HCT116 (cell line): Measurements from ENCODE around the gene MFSD6.

Experiments
- CEBPB ChIP-seq: IDR thresholded peaks from 2 replicates; pipeline ENCODE4 v1.6.1; 2012; ENCODE audit warnings: low read depth
- EGR1 ChIP-seq: IDR thresholded peaks from 2 replicates; pipeline ENCODE4 v1.6.1; 2012; ENCODE audit warnings: low read depth
- EZH2 ChIP-seq: fragments of 200-600 bp; sonication (generic); IDR thresholded peaks from 2 replicates; pipeline ENCODE4 v1.6.1; 2017; ENCODE audit warnings: antibody characterized with exemption, mixed run types
- FOSL1 ChIP-seq: IDR thresholded peaks from 2 replicates; pipeline ENCODE4 v1.6.1; 2012; ENCODE audit warnings: low read depth
- POLR2A ChIP-seq: IDR thresholded peaks from 2 replicates; pipeline ENCODE4 v1.7.0; 2011; ENCODE audit warnings: borderline replicate concordance; ENCODE audit not compliant: insufficient read depth, insufficient read length; ENCODE audit errors: extremely low read depth
- POLR2AphosphoS5 ChIP-seq: IDR thresholded peaks from 2 replicates; pipeline ENCODE4 v1.6.1; 2011; ENCODE audit warnings: mild to moderate bottlenecking, low read depth, low read length, moderate library complexity
- RAD21 ChIP-seq: IDR thresholded peaks from 2 replicates; pipeline ENCODE4 v1.6.1; 2012; ENCODE audit warnings: low read depth, mild to moderate bottlenecking
- SP1 ChIP-seq: IDR thresholded peaks from 2 replicates; pipeline ENCODE4 v1.6.1; 2012; ENCODE audit warnings: low read depth
- SRF ChIP-seq: IDR thresholded peaks from 2 replicates; pipeline ENCODE4 v1.6.1; 2012; ENCODE audit warnings: low read depth
- TCF7L2 ChIP-seq: IDR thresholded peaks from 2 replicates; pipeline ENCODE4 v1.7.0; 2011; ENCODE audit warnings: borderline replicate concordance, inconsistent platforms; ENCODE audit not compliant: insufficient read depth, insufficient read length; ENCODE audit errors: extremely low read depth
- YY1 ChIP-seq: IDR thresholded peaks from 2 replicates; pipeline ENCODE4 v1.6.1; 2011; ENCODE audit warnings: low read length, low read depth, moderate library complexity, mild to moderate bottlenecking; ENCODE audit not compliant: insufficient replicate concordance; ENCODE audit errors: extremely low read depth
- ZNF274 ChIP-seq: fragments of 200-500 bp; sonication (Bioruptor generic); IDR thresholded peaks from 2 replicates; pipeline ENCODE4 v1.6.1; 2014; ENCODE audit warnings: mild to moderate bottlenecking, low read depth, low read length, inconsistent platforms
- TF ChIP-seq, protein P1 (sequence below), 3 experiments: fragments of 200-600 bp in 1 of 3; sonication (generic) in 1 of 3; IDR thresholded peaks in 2 of 3; conservative IDR thresholded peaks in 1 of 3; 2 replicates each; pipeline ENCODE4 v1.5.1; 2012 to 2017; ENCODE audit warnings: low read depth in 2 of 3, low read length in 2 of 3, antibody characterized with exemption in 1 of 3, borderline replicate concordance in 1 of 3, control low read depth in 1 of 3, mild to moderate bottlenecking in 1 of 3, mixed read lengths in 1 of 3, mixed run types in 1 of 3, moderate library complexity in 1 of 3; ENCODE audit not compliant: insufficient read depth in 1 of 3
- TF ChIP-seq, protein P2 (sequence below): IDR thresholded peaks from 2 replicates; pipeline ENCODE4 v1.6.1; 2012; ENCODE audit warnings: low read depth

DNA sequence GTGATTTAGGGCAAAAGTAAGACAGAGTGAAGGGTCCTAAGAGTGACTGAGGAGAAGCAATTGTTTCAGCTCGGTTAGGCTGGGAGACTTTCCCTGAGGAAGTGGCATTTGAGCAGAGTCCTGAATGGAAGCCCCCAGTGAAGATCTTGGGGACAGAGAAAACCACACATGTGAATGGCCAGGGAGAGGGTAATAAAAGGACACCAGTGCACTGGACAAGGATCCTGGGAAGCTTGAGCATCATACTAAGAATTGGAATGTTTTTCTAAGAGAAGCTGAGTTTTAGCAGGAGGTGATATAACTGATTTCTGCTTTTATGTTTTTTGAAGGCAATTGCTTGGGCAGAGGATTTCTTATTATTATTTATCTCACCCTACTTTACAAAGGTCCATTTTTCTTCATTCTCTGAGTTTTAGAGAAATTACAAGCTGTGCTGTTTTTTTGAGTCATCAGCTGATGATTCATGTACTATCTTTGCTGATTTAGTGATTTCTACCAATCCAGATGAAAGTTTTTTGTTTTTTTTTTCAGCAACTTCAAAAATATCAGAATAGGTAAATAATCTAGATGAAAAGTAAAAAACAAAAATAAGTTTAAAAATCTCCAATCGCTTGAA, 43.5 kb downstream of the MFSD6 start:
- TF ChIP-seq, protein P1, sequence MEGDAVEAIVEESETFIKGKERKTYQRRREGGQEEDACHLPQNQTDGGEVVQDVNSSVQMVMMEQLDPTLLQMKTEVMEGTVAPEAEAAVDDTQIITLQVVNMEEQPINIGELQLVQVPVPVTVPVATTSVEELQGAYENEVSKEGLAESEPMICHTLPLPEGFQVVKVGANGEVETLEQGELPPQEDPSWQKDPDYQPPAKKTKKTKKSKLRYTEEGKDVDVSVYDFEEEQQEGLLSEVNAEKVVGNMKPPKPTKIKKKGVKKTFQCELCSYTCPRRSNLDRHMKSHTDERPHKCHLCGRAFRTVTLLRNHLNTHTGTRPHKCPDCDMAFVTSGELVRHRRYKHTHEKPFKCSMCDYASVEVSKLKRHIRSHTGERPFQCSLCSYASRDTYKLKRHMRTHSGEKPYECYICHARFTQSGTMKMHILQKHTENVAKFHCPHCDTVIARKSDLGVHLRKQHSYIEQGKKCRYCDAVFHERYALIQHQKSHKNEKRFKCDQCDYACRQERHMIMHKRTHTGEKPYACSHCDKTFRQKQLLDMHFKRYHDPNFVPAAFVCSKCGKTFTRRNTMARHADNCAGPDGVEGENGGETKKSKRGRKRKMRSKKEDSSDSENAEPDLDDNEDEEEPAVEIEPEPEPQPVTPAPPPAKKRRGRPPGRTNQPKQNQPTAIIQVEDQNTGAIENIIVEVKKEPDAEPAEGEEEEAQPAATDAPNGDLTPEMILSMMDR (IDR thresholded peaks at IDR 0.05 in 2 of 3, conservative IDR thresholded peaks at IDR 0.05 in 1 of 3; ENCODE audit: borderline replicate concordance in 1 of 3, insufficient read depth in 1 of 3, low read depth in 2 of 3, low read length in 2 of 3), result no peak
- TF ChIP-seq YY1, result no peak
- no peak for TF ChIP-seq POLR2A
- TF ChIP-seq EGR1, result no peak
- TF ChIP-seq EZH2, result no peak
- TF ChIP-seq, protein P2, sequence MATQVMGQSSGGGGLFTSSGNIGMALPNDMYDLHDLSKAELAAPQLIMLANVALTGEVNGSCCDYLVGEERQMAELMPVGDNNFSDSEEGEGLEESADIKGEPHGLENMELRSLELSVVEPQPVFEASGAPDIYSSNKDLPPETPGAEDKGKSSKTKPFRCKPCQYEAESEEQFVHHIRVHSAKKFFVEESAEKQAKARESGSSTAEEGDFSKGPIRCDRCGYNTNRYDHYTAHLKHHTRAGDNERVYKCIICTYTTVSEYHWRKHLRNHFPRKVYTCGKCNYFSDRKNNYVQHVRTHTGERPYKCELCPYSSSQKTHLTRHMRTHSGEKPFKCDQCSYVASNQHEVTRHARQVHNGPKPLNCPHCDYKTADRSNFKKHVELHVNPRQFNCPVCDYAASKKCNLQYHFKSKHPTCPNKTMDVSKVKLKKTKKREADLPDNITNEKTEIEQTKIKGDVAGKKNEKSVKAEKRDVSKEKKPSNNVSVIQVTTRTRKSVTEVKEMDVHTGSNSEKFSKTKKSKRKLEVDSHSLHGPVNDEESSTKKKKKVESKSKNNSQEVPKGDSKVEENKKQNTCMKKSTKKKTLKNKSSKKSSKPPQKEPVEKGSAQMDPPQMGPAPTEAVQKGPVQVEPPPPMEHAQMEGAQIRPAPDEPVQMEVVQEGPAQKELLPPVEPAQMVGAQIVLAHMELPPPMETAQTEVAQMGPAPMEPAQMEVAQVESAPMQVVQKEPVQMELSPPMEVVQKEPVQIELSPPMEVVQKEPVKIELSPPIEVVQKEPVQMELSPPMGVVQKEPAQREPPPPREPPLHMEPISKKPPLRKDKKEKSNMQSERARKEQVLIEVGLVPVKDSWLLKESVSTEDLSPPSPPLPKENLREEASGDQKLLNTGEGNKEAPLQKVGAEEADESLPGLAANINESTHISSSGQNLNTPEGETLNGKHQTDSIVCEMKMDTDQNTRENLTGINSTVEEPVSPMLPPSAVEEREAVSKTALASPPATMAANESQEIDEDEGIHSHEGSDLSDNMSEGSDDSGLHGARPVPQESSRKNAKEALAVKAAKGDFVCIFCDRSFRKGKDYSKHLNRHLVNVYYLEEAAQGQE, result no peak
- TF ChIP-seq POLR2AphosphoS5, result no peak
- TF ChIP-seq FOSL1, result no peak
- no peak for TF ChIP-seq ZNF274
- no peak for TF ChIP-seq SP1
- no peak for TF ChIP-seq CEBPB
- TF ChIP-seq TCF7L2, result no peak
- no peak for TF ChIP-seq SRF
- no peak for TF ChIP-seq RAD21
